ENCODE measurements around the gene TAPBP.
"Not testable (repeated sequence)": the region's sequence is repeated elsewhere in the genome, so short reads cannot be mapped to it uniquely, and the experiment has no call there.

DNA sequence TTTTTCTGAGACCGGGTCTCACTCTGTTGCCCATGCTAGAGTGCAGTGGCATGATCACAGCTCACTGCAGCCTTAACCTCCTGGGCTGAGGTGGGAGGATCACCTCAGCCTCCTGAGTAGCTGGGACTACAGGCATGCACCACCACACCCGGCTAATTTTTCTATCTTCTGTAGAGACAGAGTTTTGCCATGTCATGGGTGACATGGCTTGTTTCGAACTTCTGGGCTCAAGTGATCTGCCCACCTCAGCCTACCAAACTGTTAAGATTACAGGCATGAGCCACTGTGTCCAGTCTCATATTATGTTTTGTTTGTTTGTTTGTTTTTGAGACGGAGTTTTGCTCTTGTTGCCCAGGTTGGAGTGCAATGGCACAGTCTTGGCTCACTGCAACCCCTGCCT lies 28.7 kb downstream of the TAPBP start:
- TF ChIP-seq TAF1 (IDR thresholded peaks at IDR 0.05; ENCODE audit: control insufficient read depth, extremely low read depth, insufficient read depth, low read length, severe bottlenecking); SIN3A (IDR thresholded peaks at IDR 0.05; ENCODE audit: borderline replicate concordance in 2 of 2, control insufficient read depth in 1 of 2, low read depth in 2 of 2, low read length in 2 of 2); EZH2 (IDR thresholded peaks at IDR 0.05; ENCODE audit: borderline replicate concordance, low read depth, low read length); PHB (CRISPR knock-in tag; IDR thresholded peaks at IDR 0.05); IRF1 (CRISPR knock-in tag; IDR thresholded peaks at IDR 0.05; ENCODE audit: borderline replicate concordance); FOSL1 (tag; conservative IDR thresholded peaks at IDR 0.05); HDAC1 (IDR thresholded peaks at IDR 0.05); BRF2 (IDR thresholded peaks at IDR 0.05; ENCODE audit: borderline replicate concordance, insufficient read depth, insufficient read length); PRDM10 (IDR thresholded peaks at IDR 0.05; ENCODE audit: partially characterized antibody); ZKSCAN1 (IDR thresholded peaks at IDR 0.05; ENCODE audit: low read depth, low read length): not testable (repeated sequence)
- TF ChIP-seq, protein P1, sequence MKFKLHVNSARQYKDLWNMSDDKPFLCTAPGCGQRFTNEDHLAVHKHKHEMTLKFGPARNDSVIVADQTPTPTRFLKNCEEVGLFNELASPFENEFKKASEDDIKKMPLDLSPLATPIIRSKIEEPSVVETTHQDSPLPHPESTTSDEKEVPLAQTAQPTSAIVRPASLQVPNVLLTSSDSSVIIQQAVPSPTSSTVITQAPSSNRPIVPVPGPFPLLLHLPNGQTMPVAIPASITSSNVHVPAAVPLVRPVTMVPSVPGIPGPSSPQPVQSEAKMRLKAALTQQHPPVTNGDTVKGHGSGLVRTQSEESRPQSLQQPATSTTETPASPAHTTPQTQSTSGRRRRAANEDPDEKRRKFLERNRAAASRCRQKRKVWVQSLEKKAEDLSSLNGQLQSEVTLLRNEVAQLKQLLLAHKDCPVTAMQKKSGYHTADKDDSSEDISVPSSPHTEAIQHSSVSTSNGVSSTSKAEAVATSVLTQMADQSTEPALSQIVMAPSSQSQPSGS (CRISPR knock-in tag; IDR thresholded peaks at IDR 0.05), result not testable (repeated sequence)
- TF ChIP-seq, protein P2, sequence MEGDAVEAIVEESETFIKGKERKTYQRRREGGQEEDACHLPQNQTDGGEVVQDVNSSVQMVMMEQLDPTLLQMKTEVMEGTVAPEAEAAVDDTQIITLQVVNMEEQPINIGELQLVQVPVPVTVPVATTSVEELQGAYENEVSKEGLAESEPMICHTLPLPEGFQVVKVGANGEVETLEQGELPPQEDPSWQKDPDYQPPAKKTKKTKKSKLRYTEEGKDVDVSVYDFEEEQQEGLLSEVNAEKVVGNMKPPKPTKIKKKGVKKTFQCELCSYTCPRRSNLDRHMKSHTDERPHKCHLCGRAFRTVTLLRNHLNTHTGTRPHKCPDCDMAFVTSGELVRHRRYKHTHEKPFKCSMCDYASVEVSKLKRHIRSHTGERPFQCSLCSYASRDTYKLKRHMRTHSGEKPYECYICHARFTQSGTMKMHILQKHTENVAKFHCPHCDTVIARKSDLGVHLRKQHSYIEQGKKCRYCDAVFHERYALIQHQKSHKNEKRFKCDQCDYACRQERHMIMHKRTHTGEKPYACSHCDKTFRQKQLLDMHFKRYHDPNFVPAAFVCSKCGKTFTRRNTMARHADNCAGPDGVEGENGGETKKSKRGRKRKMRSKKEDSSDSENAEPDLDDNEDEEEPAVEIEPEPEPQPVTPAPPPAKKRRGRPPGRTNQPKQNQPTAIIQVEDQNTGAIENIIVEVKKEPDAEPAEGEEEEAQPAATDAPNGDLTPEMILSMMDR (IDR thresholded peaks at IDR 0.05 in 2 of 3, conservative IDR thresholded peaks at IDR 0.05 in 1 of 3; ENCODE audit: insufficient read depth in 2 of 3, low read depth in 1 of 3, low read length in 3 of 3), result not testable (repeated sequence)
- TF ChIP-seq, protein P3, sequence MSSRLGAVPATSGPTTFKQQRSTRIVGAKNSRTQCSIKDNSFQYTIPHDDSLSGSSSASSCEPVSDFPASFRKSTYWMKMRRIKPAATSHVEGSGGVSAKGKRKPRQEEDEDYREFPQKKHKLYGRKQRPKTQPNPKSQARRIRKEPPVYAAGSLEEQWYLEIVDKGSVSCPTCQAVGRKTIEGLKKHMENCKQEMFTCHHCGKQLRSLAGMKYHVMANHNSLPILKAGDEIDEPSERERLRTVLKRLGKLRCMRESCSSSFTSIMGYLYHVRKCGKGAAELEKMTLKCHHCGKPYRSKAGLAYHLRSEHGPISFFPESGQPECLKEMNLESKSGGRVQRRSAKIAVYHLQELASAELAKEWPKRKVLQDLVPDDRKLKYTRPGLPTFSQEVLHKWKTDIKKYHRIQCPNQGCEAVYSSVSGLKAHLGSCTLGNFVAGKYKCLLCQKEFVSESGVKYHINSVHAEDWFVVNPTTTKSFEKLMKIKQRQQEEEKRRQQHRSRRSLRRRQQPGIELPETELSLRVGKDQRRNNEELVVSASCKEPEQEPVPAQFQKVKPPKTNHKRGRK (tag; IDR thresholded peaks at IDR 0.05), result not testable (repeated sequence)
- TF ChIP-seq, protein P4, sequence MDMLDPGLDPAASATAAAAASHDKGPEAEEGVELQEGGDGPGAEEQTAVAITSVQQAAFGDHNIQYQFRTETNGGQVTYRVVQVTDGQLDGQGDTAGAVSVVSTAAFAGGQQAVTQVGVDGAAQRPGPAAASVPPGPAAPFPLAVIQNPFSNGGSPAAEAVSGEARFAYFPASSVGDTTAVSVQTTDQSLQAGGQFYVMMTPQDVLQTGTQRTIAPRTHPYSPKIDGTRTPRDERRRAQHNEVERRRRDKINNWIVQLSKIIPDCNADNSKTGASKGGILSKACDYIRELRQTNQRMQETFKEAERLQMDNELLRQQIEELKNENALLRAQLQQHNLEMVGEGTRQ (CRISPR knock-in tag; IDR thresholded peaks at IDR 0.05), result not testable (repeated sequence)

All from K562 (cell line).